ENCODE data around the gene EGLN2.
"Not testable (repeated sequence)": the region's sequence is repeated elsewhere in the genome, so short reads cannot be mapped to it uniquely, and the experiment has no call there.

Gene EGLN2

GRCh38 chr19:40822161-40822560 is 23.2 kb downstream of the EGLN2 start:
- DNase-seq (ENCODE audit: low read depth in 1 of 2, low spot score in 1 of 2) = no peak
- TF ChIP-seq JUND (IDR thresholded peaks at IDR 0.05; ENCODE audit: low read depth) = no peak
- in situ Hi-C loops (cut with HindIII; ENCODE audit: low pct_unique_long_range_greater_than_20kb, low sequenced_read_pairs) = no loop called here

- in situ Hi-C loops (cut with HindIII; ENCODE audit: low pct_unique_long_range_greater_than_20kb, low sequenced_read_pairs); DNase-seq (ENCODE audit: low read depth in 1 of 2, low spot score in 1 of 2): not testable (repeated sequence)
Measured at GRCh38 chr19:40822704-40823553, 23.9 kb downstream of the EGLN2 start.

DNA sequence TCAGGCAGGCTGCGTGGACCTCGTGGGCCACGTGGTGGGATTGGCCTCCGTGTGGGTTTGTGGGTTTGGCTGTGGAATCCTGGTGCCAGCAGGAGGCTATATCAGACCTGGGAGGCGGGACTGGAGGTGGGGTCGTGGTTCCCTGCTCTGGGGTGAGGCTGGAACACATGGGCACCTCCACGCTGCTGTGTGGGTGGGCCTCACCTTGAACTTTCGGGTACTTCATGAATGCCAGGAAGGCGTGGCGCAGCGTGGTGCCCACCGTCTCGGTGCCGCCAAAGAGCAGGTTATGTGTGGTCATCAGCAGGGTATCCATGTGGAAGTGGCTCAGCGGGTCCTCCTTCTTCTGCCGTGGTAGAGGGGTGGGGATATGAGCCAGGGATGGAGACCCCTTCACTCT is 25.9 kb downstream of the EGLN2 start:
- in situ Hi-C loops (cut with HindIII; ENCODE audit: low pct_unique_long_range_greater_than_20kb, low sequenced_read_pairs); DNase-seq (ENCODE audit: low read depth in 1 of 2, low spot score in 1 of 2): not testable (repeated sequence)

DNA sequence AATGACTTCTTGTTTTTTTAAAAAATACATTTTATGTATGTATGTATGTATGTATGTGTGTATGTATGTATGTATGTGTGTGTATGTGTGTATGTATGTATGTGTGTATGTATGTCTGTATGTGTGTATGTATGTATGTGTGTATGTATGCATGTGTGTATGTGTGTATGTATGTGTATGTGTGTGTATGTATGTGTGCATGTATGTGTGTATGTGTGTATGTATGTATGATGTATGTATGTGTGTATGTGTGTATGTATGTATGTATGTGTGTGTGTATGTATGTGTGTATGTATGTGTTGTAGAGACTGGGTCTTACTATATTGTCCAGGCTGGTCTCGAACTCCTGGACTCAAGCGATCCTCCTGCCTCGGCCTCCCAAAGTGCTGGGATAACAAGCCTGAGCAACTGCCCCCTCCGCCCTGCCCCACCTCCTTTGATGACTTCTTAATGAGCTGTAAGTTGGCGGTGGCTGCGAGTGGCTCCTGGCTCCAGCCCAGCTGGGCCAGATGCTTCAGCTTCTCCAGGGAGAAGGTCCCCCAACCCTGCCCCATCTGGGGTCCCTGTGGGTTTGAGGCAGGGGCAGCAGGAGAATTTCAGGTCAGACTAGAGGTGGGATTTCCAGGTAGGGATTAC is 26.6 kb downstream of the EGLN2 start:
- DNase-seq (ENCODE audit: low read depth in 1 of 2, low spot score in 1 of 2); in situ Hi-C loops (cut with HindIII; ENCODE audit: low pct_unique_long_range_greater_than_20kb, low sequenced_read_pairs): not testable (repeated sequence)

DNA sequence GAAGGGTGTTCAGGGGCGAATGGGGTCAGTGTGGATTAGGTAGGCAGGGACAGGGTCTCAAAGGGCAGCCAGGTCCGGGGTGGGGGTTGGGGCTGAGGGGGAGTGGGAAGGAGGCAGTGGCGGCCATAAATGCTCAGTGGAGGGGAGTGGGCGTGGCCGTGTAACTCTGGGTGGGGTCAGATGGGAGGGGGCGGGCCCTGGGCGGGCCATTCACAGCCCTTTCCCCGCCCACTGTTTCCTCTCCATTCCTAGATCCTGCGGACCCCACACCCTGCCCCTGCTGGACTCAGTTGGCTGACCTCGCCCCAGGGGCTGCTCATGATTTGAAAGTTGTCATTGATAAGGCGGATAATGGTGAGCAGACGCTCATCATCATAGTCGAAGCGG is 27.3 kb downstream of the EGLN2 start:
- DNase-seq (ENCODE audit: low read depth in 1 of 2, low spot score in 1 of 2); in situ Hi-C loops (cut with HindIII; ENCODE audit: low pct_unique_long_range_greater_than_20kb, low sequenced_read_pairs): not testable (repeated sequence)

- DNase-seq (ENCODE audit: low read depth in 1 of 2, low spot score in 1 of 2); in situ Hi-C loops (cut with HindIII; ENCODE audit: low pct_unique_long_range_greater_than_20kb, low sequenced_read_pairs): not testable (repeated sequence)
Measured at GRCh38 chr19:40826699-40827385, 27.9 kb downstream of the EGLN2 start.

DNA sequence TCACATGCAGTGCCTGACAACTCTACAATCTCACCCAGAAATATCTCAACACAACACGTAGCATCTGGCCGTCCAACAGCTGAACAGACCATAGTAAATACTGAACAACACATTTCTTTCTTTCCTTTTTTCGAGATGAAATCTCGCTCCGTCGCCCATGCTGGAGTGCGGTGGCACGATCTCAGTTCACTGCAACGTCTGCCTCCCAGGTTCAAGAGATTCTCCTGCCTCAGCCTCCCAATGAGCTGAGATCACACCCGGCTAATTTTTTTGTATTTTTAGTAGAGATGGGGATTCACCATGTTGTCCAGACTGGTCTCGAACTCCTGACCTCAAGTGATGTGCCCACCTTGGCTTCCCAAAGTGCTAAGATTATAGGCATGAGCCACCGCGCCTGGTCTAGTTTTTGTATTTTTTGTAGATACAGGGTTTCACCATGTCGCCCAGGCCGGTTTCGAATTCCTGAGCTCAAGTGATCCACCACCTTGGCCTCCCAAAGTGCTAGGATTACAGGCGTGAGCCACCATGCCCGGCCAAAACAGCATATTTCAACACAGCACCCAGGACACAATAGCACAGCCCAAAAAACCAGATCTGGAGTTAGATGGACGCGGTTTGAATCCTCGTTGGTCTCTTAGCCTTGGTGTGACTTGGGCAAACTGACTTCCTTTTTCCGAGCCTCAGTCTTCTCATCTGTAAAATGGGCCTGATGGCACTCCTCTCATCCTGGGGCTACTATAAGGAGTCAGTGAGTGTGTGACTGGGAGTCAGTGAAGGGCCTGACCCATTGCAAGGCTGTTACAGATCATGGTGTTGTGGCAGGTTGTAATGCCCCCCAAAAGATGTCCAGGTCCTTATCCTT is 28.6 kb downstream of the EGLN2 start:
- in situ Hi-C loops (cut with HindIII; ENCODE audit: low pct_unique_long_range_greater_than_20kb, low sequenced_read_pairs) = no loop called here
- DNase-seq (ENCODE audit: low read depth in 1 of 2, low spot score in 1 of 2) = no peak
- no peak for TF ChIP-seq JUND (IDR thresholded peaks at IDR 0.05; ENCODE audit: low read depth)

DNA sequence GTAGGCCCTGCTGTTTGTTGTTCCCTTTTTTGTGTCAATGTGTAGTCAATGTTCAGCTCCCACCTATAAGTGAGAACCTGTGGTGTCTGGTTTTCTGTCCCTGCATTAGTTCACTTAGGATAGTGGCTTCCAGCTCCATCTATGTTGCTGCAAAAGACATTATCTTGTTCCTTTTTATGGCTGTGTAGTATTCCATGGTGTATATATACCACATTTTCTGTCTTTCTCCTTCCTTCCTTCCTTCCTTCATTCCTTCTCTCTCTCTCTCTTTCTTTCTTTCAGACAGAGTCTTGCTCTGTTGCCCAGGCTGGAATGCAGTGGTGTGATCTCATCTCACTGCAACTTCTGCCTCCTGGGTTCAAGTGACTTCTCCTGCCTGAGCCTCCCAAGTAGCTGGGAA is 30.2 kb downstream of the EGLN2 start:
- in situ Hi-C loops (cut with HindIII; ENCODE audit: low pct_unique_long_range_greater_than_20kb, low sequenced_read_pairs) = no loop called here
- no peak for TF ChIP-seq JUND (IDR thresholded peaks at IDR 0.05; ENCODE audit: low read depth)
- no peak for DNase-seq (ENCODE audit: low read depth in 1 of 2, low spot score in 1 of 2)

GRCh38 chr19:40830741-40831140 is 31.8 kb downstream of the EGLN2 start:
- DNase-seq (ENCODE audit: low read depth in 1 of 2, low spot score in 1 of 2); in situ Hi-C loops (cut with HindIII; ENCODE audit: low pct_unique_long_range_greater_than_20kb, low sequenced_read_pairs): not testable (repeated sequence)

- in situ Hi-C loops (cut with HindIII; ENCODE audit: low pct_unique_long_range_greater_than_20kb, low sequenced_read_pairs) = no loop called here
- DNase-seq (ENCODE audit: low read depth in 1 of 2, low spot score in 1 of 2) = peak; percentile 17 to 96
- 0 out of 2 replicates have a peak, but pooled peaks have one; percentile 38 for TF ChIP-seq JUND (IDR thresholded peaks at IDR 0.05; ENCODE audit: low read depth)
Measured at GRCh38 chr19:40831502-40832430, 32.8 kb downstream of the EGLN2 start.

- in situ Hi-C loops (cut with HindIII; ENCODE audit: low pct_unique_long_range_greater_than_20kb, low sequenced_read_pairs); DNase-seq (ENCODE audit: low read depth in 1 of 2, low spot score in 1 of 2): not testable (repeated sequence)
Measured at GRCh38 chr19:40832431-40832790, 33.4 kb downstream of the EGLN2 start.

GRCh38 chr19:40833728-40834533 is 34.9 kb downstream of the EGLN2 start:
- in situ Hi-C loops (cut with HindIII; ENCODE audit: low pct_unique_long_range_greater_than_20kb, low sequenced_read_pairs) = not testable (repeated sequence)

More at GRCh38 chr19:40833728-40834533, 34.9 kb downstream of the EGLN2 start:
- not testable (repeated sequence) for DNase-seq (ENCODE audit: low read depth in 1 of 2, low spot score in 1 of 2)

Measured in T47D (cell line).